CD14-positive monocyte (primary cell): Measurements from ENCODE around the gene TTC4. TPM values are rescaled to one million over a fixed set of nuclear protein-coding genes. Genes with fewer than 3 reads are reported as not detected.

Experiments used
- DNase-seq, 3 donors: peaks; one replicate each; pipeline ENCODE4 v3.0.0-alpha.2; 2011 to 2022
- H2AFZ ChIP-seq: 2 replicates; pipeline ENCODE4 v1.6.0; 2012; ENCODE audit warnings: mild to moderate bottlenecking, low read depth, low read length, inconsistent platforms; ENCODE audit not compliant: insufficient read depth, poor library complexity, severe bottlenecking
- H3K27ac ChIP-seq, 2 donors: 1 replicate in 1 of 2; 2 replicates in 1 of 2; pipeline ENCODE4 v1.5.1; 2012 to 2013; ENCODE audit warnings: low read length in 2 of 2, control low read depth in 1 of 2, inconsistent platforms in 1 of 2, low read depth in 1 of 2, mild to moderate bottlenecking in 1 of 2
- H3K27me3 ChIP-seq, 2 donors: one replicate each; pipeline versions ENCODE4 v1.6.0 to v1.6.1; 2011 to 2013; ENCODE audit warnings: low read length in 2 of 2; ENCODE audit not compliant: control insufficient read depth in 2 of 2, insufficient read depth in 2 of 2
- H3K36me3 ChIP-seq, 2 donors: replicated peaks in 1 of 2; 1 replicate in 1 of 2; 2 replicates in 1 of 2; pipeline versions ENCODE4 v1.5.1 to v1.6.1; 2012 to 2013; ENCODE audit warnings: low read length in 2 of 2, control low read depth in 1 of 2, inconsistent platforms in 1 of 2, mild to moderate bottlenecking in 1 of 2; ENCODE audit not compliant: insufficient read depth in 2 of 2, control insufficient read depth in 1 of 2
- H3K4me1 ChIP-seq, 2 donors: 1 replicate in 1 of 2; 2 replicates in 1 of 2; pipeline versions ENCODE4 v1.5.1 to v1.6.1; 2012 to 2013; ENCODE audit warnings: low read length in 2 of 2, control low read depth in 1 of 2, inconsistent platforms in 1 of 2, mild to moderate bottlenecking in 1 of 2, moderate library complexity in 1 of 2; ENCODE audit not compliant: insufficient read depth in 2 of 2, control insufficient read depth in 1 of 2
- H3K4me2 ChIP-seq: replicated peaks from 2 replicates; pipeline ENCODE3; 2012; ENCODE audit warnings: low read length, moderate library complexity, mild to moderate bottlenecking; ENCODE audit not compliant: poor library complexity, severe bottlenecking; ENCODE audit errors: extremely low read depth
- H3K4me3 ChIP-seq, 3 experiments: fragments of 200-600 bp in 1 of 3; sonication (generic) in 1 of 3; replicated peaks in 1 of 3; 1 replicate in 2 of 3; 2 replicates in 1 of 3; pipeline ENCODE4 v1.5.1; 2011 to 2013; ENCODE audit warnings: low read length in 3 of 3, mild to moderate bottlenecking in 3 of 3, control low read depth in 2 of 3, low read depth in 2 of 3, inconsistent platforms in 1 of 3, moderate library complexity in 1 of 3
- H3K79me2 ChIP-seq: 2 replicates; pipeline ENCODE4 v1.6.0; 2012; ENCODE audit warnings: mild to moderate bottlenecking, control low read depth, inconsistent platforms, low read length, moderate library complexity; ENCODE audit not compliant: insufficient read depth
- H3K9ac ChIP-seq: 2 replicates; pipeline ENCODE4 v1.6.0; 2017; ENCODE audit warnings: low read length, mild to moderate bottlenecking; ENCODE audit not compliant: insufficient read depth, poor library complexity, severe bottlenecking
- H3K9me3 ChIP-seq, 2 donors: replicated peaks in 1 of 2; 1 replicate in 1 of 2; 2 replicates in 1 of 2; pipeline versions ENCODE4 v1.5.1 to v1.6.1; 2012 to 2013; ENCODE audit warnings: low read length in 2 of 2, control low read depth in 1 of 2; ENCODE audit not compliant: control insufficient read depth in 1 of 2, insufficient read depth in 1 of 2
- H4K20me1 ChIP-seq: 2 replicates; pipeline ENCODE4 v1.6.0; 2012; ENCODE audit warnings: mild to moderate bottlenecking, low read length, control low read depth, moderate library complexity; ENCODE audit not compliant: insufficient read depth
- H3K27ac Mint-ChIP-seq, 7 donors: one replicate each; pipeline ENCODE4 v1.8.0; 2020; ENCODE audit warnings: mild to moderate bottlenecking in 7 of 7, mixed read lengths in 7 of 7, moderate library complexity in 6 of 7, inconsistent platforms in 2 of 7
- H3K27me3 Mint-ChIP-seq, 3 donors: one replicate each; pipeline ENCODE4 v1.8.0; 2021 to 2022; ENCODE audit warnings: low read depth in 3 of 3, mild to moderate bottlenecking in 3 of 3, mixed read lengths in 3 of 3, moderate library complexity in 3 of 3, inconsistent platforms in 1 of 3
- H3K36me3 Mint-ChIP-seq, 2 donors: one replicate each; pipeline ENCODE4 v1.8.0; 2020; ENCODE audit warnings: mixed read lengths in 2 of 2, inconsistent platforms in 1 of 2, mild to moderate bottlenecking in 1 of 2
- H3K4me1 Mint-ChIP-seq: one replicate; pipeline ENCODE4 v1.8.0; 2020; ENCODE audit warnings: mild to moderate bottlenecking, mixed read lengths
- H3K4me3 Mint-ChIP-seq, 2 donors: one replicate each; pipeline ENCODE4 v1.8.0; 2020; ENCODE audit warnings: mild to moderate bottlenecking in 2 of 2, mixed read lengths in 2 of 2, moderate library complexity in 1 of 2
- H3K9me3 Mint-ChIP-seq, 7 donors: one replicate each; pipeline ENCODE4 v1.8.0; 2020 to 2022; ENCODE audit warnings: mixed read lengths in 7 of 7, mild to moderate bottlenecking in 6 of 7, moderate library complexity in 6 of 7, inconsistent platforms in 2 of 7
- CTCF ChIP-seq: fragments of 200-600 bp; IDR thresholded peaks from one replicate; pipeline ENCODE4 v1.8.0; 2022; ENCODE audit warnings: antibody characterized with exemption, mild to moderate bottlenecking
- WGBS: methylation state at CpG from one replicate; pipeline ENCODE4 v1.1.5; 2013; ENCODE audit warnings: missing lambda C conversion rate; ENCODE audit not compliant: insufficient coverage; 5-methylcytosine and 5-hydroxymethylcytosine counted together
- intact Hi-C, 2 donors: fragments of 100-400 bp; cut with micrococcal nuclease; formaldehyde crosslinking; loops; one replicate each; pipeline versions ENCODE4 v1.15.0 to v1.15.1; 2023
- polyA plus RNA-seq, 3 donors: library from polyadenylated mRNA; depleted of rRNA in 1 of 3; unstranded in 2 of 3; stranded (reverse) in 1 of 3; fragments of 300-500 nt in 2 of 3; fragments of >200 nt in 1 of 3; fragmentation: Illumina TruSeq in 2 of 3; gene quantifications; 1 replicate in 2 of 3; 2 replicates in 1 of 3; pipeline ENCODE4 v1.2.3, GENCODE V29; 2012 to 2021

TTC4 gene
- polyA plus RNA-seq, 3 donors: 9.2 to 13.3 (median 12.4) TPM

GRCh38 chr1:54671985-54672608, 43.6 kb upstream of the TTC4 start:
- Mint-ChIP-seq H3K4me1 (no peaks in the 10 kb centered on the region), H3K4me3 (no peak overlapping the region), H3K36me3 (no peaks in the 10 kb centered on the region), H3K9me3 (peaks cover 0 to 10% (median 0%) of the 10 kb centered on the region in 7 donors), H3K27ac (no peak overlapping the region), H3K27me3 (peaks cover 0 to 1% (median 0%) of the 10 kb centered on the region in 3 donors)
- WGBS: 88% methylated on average over 3 of the region's 6 CpGs
- Histone ChIP-seq H4K20me1 (no peaks in the 10 kb centered on the region), H3K4me1 (no peaks in the 10 kb centered on the region), H3K9me3 (peaks cover 0 to 7% of the 10 kb centered on the region in 2 donors), H2AFZ (no peak overlapping the region), H3K36me3 (no peaks in the 10 kb centered on the region), H3K79me2 (no peaks in the 10 kb centered on the region), H3K27me3 (no peaks in the 10 kb centered on the region), H3K9ac (no peak overlapping the region), H3K4me3 (no peak overlapping the region), H3K4me2 (no peak overlapping the region), H3K27ac (no peak overlapping the region)
- peak; percentile 78 for TF ChIP-seq CTCF
- intact Hi-C loops: loop anchor here (5.0 kb wide), 1 partner anchor 135 kb away; a partner anchor contains a TSS
- DNase-seq: peak in 1 of 3 donors; percentile 12

GRCh38 chr1:54678776-54679643, 36.7 kb upstream of the TTC4 start:
- H3K79me2 ChIP-seq: no peaks in the 10 kb centered on the region
- H4K20me1 ChIP-seq: no peaks in the 10 kb centered on the region
- no peak overlapping the region for H3K27ac ChIP-seq
- H3K4me2 ChIP-seq: no peak overlapping the region
- peak overlapping the region in 1 of 7 donors; percentile 67 for H3K27ac Mint-ChIP-seq
- no peaks in the 10 kb centered on the region for H3K4me1 Mint-ChIP-seq
- H3K9ac ChIP-seq: no peak overlapping the region
- no peaks in the 10 kb centered on the region for H3K27me3 ChIP-seq
- intact Hi-C loops: no loop called here
- no peak for TF ChIP-seq CTCF
- H2AFZ ChIP-seq: no peak overlapping the region
- WGBS: 93% methylated on average over 12 of the region's 17 CpGs
- no peak overlapping the region for H3K4me3 Mint-ChIP-seq
- no peak overlapping the region for H3K4me3 ChIP-seq
- H3K36me3 Mint-ChIP-seq: no peaks in the 10 kb centered on the region
- peaks cover 0 to 2% of the 10 kb centered on the region in 2 donors for H3K9me3 ChIP-seq
- H3K27me3 Mint-ChIP-seq: peaks cover 0 to 4% (median 3%) of the 10 kb centered on the region in 3 donors
- no peaks in the 10 kb centered on the region for H3K36me3 ChIP-seq
- no peak for DNase-seq
- peaks cover 0 to 4% (median 0%) of the 10 kb centered on the region in 7 donors for H3K9me3 Mint-ChIP-seq
- no peaks in the 10 kb centered on the region for H3K4me1 ChIP-seq
